GM21515 (cell line): ENCODE data around the gene KDM4C.

ENCODE experiments used
- ATAC-seq: cut with Tn5 transposase; IDR thresholded peaks from one replicate; pipeline ENCODE4 v1.9.1; 2021; ENCODE audit not compliant: unreplicated experiment

KDM4C gene

DNA sequence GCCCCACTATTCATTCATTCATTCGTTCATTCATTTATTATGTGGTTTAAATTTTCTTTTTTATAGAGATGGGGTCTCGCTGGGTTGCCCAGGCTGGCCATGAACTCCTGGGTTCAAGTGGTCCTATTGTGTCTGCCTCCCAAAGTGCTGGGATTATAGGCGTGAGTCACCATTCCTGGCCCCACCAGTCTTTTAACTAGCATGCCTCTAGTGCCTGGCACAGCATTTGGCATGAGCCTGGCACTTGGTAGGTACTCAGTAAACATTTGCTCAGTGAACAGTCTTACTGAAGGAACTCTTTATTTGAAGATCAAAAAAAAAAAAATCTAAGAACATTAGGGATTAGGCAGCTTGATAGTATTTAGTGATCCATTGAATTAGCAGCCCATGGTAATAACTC, 98.1 kb downstream of the KDM4C start:
- ATAC-seq, result no peak

DNA sequence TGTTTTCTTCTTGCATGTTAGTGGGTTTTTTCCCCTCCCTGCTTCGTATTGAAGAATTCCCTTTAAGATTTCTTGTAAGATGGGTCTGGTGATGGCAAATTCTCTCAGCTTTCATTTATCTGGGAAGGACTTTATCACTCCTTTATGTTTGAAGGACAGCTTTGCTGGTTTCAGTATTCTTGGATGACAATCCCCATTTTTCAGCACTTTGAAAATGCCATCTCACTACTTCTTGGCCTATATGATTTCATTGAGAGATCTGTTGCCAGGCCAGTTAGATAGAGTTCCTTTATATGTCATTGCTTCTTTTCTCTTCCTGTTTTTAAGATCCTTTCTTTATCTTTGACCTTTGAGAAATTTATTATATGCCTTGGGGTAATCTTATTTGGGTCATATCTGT, 106.3 kb downstream of the KDM4C start:
- no peak for ATAC-seq

DNA sequence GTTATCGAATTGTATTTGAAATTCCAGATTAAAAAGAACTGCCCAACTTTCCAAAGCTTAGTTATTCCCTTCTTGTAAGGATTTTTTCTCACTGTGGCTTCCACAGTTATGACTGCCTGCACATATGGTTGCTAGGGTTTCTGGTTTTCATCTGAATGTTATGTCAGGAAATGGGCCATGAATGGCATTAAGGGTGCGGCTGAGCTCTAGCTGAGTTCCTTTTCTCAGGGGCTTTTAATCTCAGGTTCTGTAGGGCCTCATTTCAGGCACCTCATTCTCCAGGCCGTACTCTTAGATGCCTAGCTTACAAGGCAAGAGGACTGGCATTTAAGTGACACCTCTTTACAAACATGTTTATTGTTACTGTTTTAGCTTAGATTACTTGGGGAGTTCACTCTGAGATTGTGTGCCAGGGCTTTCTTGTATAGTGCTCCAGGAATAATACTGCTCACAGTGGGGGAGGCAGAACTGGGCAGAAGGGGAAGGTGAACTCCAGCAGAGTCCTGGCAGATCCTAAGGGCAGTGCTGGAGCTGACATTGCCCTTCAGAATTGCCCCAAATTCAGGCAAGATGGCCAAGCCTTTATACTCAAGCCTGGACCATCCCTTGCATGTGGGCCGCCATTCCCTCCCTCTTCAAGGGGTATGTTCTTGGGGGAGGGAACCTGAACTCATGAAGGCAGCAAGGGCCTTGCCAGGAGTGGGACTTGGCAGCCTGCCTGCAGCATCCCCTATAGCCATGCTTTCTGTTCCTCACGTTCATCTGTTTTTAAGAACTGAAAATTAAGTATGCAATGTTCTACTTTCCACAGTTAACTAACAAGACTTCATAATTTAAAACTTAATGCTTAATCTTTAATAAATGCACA, 111.5 kb downstream of the KDM4C start:
- no peak for ATAC-seq

DNA sequence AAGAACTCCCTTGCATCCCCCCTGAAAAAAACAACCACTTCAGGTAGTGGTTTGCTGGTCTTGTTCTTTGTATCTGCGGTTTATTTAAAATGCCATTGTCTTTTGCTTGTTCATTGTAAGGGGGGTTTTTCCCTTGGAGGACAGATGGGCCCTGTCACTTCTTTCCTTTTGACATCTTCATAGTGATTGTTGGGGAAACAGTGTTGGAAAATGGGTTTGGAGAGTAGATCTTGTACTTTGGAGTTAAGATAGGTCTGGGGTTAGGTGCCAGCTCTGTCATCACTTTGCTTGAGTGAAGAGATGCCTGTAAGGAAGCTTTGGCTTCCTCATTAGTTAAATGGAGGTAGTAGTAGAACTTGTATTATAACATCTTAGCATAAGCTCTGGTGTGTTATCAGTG, 112.4 kb downstream of the KDM4C start:
- no peak for ATAC-seq

DNA sequence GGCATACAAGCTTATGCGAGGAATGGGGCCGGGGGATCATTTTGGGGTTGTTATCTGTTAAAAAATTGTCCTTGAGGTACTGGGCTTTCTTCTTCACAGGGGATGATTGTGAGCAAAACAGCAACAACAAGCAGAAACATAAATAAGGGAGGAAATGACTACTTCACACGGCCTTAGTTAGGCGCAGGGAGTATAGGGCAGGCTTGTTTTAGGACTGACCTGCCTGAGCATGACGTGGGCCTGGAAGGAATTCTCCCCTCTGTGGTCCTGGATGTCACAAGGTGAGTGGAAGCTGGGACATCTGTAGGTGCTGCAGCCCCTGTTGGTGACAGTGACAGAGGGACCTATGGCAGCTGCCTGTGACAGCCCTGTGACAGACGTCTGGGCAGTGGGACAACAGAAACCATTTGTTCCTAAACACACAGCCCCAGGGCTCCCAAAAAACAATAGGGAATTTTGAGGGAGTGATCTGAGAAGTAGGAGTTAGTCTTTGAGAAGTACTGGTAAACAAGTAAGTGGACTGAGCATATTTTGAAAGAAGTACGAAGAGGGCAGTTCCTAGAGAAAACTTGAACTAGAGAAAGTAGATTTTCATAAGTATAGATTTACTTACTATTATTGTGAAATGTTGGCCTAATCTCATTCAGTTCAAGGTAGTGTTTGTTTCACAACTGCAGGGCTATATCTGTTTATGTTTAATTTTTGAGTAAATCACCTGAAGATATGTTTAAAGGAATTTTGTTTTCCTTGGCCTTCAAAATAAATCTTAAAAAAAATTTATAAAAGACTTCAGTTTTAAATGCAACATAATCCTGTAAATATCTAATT, 113.1 kb downstream of the KDM4C start:
- ATAC-seq, result no peak

DNA sequence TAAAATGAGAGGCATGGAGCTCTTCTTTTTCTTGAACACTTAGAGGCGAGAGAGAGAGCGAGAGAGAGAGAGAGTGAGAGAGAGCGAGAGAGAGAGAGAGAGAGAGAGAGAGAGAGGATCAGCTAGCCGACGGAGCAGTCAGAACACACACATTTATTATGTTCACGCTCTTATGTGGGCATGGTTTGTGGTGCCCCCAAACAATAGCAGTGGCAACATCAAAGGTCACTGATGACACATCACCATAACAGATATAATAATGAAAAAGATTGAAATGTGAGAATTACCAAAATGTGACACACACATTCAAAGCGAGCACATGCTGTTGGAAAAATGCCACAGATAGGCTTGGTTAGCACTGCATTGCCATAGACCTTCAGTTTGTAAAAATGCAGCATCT, 116.1 kb downstream of the KDM4C start:
- ATAC-seq, result no peak

DNA sequence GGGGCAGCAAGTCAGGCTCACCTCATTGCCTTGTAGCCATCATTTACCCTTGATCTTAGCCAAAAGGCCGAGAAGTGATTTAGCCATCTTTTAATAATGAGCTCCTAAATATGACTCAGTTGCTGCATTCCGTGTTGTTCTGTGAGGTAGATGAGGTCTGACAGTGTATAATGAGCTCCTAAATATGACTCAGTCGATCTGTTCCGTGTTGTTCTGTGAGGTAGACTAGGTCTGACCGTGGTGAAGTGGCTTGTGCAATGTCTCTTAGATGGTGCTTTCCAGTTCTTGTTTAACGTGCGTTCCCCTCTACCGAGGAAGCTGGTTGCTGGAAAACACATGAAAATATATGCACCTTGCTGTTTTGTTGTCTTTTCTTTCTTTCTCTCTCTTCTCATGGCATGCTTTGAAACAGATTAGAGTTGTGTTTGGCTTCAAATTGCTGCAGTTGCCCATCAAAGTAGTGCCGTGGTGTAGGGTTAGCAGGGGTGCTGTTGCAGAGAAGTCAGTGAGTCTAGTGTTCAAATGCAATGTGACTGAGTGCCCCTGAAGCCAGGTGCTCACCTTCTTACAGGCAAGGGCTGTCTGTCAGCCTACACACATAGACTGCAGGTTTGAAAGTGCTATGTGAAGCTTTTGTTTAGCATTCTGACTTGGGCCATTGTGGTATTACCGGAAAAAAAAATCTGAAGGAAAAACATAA, 118.6 kb downstream of the KDM4C start:
- no peak for ATAC-seq

DNA sequence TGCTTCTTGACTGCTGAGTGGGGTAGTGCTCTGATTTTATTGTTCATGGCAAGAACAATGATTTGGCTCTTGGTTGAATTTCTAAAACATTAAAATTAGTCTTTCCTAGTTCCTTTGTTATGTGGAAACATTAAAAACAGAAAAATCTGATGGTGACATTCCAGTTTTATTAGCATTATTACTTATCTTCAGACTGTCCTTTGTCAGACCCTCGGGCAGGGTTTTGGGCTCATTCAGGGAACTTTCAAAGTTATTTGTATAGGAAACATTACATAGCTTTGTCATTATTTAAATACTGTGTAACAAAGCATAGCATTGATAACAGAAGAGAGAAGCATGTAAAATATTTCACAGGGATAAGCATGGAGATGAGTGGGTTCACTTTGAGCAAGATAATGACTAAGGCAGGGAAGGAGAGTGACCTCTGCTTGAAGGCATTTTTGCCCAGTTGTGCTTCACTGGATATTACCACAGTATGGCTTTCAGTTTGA, 119.9 kb downstream of the KDM4C start:
- ATAC-seq, result no peak

DNA sequence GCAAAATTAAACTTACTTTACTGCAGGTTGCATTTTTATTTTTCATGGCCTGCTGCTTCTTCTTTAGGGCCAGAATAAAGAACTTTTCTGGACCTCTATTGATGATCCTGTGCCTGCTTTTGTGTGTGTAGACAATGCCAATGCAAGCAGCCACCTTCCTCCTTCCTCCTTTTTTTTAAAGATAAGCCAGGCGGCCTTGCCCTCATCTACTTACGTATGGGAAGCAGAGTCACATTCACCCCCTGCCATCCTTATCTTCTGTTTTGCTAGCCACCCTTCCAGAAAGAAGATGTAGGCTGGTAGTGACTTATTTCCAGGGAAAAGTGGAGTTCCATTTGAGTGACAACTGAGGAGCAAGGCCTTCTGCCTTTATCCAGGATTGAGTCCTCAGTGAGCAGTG, 122.9 kb downstream of the KDM4C start:
- ATAC-seq, result no peak

DNA sequence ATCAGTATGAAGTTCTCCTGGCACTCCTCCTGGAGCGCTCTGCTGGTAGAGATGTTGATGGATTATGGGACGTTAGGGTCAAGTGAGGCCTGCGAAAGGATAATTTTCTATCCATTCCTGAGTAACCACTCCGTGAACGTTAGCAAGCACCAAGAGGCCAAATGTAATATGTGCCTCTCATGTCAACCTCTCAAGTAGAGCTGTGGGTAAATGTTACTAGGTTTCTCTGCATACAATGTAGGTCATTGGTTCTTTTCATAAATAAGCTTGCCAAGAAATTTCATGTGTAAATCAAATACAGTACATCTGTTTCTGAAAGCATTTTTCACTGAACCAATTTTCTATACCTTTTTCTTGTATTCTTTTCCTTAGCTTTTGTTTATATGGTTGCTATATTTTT, 126.3 kb downstream of the KDM4C start:
- ATAC-seq, result no peak

DNA sequence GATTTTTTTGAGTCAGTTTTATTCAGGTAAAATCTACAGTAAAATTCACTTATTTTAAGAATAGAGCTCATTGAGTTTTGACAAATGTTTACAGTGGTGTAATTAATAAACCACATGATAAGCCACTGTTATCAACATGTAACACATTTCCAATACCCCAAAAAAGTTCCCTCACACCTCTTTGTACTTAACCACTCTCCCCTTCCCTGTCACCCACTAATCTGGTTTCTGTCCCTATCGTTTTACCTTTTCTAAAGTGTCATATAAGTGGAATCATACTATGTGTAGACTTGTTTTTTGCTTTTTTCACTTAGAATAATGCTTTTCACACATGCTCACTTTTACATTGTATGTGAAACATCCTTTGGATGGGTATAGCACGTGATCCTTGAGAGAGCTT, 127.2 kb downstream of the KDM4C start:
- no peak for ATAC-seq

DNA sequence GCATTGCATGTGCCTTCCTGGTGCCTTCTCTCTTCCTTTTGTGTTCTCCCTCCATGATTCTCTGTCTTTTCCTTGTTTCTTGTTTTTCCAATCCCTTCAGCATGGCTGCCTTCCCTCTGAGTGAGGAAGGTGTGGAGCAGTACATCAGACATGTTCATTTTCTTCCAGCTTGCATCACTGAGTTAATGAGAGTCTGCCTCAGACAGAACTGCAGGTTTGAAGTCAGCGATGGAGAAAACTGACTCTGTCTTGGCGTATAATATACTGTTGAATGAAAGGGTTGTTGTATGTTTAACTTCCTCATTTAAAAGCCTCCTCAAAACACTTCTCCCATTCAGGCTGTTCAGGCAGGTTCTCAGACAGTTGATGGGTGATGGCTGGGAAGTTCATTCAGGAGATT, 129.3 kb downstream of the KDM4C start:
- ATAC-seq, result no peak

DNA sequence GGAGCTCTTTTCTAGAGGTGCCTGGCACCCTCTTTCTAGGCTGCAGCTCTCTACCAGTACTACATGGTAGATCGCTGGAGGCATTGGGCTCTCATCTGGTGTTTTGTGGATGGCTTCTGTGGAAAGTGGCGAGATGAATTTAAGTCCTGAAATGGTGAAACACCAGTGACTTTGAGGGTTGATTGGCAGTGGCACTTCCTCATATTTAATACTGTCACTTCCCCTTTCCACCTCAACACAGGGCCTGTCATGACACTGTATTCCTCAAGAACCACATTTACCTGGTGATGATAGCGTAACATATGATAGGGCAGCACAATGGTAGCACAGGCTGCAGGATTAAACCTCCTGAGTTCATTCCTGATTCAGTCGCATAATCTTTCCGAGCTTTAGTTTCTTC, 132.1 kb downstream of the KDM4C start:
- no peak for ATAC-seq

DNA sequence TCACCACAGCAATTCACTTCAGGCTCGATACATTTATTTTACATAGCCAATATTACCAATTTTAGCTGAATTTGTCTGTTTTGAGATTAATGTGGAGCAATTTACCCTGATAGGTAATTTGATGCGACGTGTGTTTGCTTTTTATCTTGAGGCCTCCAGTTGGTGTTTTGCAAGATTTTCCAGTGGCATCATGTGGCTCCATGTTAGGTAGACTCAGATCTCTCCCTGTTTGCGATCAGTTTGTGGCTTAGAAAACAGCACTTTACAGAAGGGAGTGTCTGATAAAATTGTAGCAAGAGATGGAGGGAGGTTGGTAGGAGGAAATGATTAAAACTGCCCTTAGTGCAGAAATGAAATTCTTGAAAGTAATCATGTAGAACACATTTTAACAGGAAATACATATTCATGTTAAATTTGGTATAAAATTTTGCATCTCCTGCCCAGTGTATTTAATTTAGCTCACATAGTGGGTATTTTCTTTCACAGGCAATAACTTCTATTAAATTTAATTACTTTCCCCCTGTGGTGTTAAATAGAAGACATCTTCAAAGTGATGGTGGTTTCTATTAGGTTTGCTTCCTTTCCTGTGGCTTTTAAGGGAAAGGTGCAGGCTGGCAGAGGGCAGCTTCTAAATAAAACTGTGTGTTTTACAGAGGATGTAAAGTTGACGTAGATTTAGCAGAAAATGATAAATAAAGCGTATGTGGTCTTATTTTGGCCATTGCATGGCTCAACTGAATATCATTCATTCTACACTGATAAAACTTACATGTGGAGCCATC, 135.8 kb downstream of the KDM4C start:
- peak; percentile 25 for ATAC-seq

DNA sequence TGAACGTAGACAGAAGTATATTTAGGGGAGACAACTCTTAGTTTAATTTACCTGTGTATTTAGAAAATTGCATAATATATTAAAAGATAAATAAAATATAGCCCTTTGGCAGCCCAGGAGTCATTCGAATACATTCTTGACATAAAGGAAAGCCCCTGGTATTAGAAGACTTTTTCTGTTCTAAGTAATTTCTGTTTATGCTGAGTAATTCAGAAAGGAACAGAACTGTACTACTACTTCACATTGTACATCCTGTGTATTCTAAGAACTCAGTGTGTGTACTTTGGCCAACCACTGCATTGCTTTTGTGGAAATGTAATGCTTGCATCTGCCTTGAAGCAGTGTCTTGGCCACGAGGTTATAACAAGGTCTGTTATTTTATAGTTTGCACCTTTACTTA, 136.4 kb downstream of the KDM4C start:
- ATAC-seq, result peak; percentile 90

DNA sequence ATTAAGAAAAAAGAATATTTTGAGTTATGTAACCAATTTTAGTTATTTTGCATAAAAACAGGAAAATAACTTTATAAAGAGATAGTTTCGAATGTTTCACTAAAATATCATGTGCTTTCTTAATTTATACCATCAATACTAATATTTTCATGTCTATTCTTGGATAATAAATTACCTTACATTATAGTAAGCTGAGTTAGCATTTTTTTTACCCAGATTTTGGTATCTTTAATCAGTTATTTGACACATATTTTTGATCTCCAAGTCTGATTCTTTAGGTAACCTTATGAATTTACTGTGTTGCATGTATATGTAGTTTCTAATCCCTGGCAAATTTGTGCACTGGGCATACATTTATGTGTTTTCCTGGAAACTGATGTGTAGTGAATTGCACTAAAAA, 138.0 kb downstream of the KDM4C start:
- ATAC-seq, result no peak

DNA sequence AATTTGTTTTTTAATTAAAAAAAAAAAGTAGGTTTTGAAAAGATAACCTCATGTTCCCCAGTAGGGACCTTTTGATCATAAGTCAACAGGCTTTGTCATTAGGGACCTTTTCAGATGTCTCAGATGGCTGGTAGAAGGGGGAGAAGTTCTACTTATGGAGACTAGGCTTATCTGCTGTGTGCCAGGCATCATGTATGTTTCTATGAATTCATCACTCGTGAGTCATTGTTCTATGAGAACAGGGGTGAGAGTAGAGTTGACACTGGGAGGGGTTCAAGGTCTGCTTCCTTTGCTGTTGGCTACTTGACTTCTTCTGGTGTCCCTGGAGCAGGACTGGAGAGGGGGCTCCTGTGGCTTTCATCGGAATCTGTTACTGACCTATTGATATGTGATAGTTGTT, 138.8 kb downstream of the KDM4C start:
- ATAC-seq, result no peak

DNA sequence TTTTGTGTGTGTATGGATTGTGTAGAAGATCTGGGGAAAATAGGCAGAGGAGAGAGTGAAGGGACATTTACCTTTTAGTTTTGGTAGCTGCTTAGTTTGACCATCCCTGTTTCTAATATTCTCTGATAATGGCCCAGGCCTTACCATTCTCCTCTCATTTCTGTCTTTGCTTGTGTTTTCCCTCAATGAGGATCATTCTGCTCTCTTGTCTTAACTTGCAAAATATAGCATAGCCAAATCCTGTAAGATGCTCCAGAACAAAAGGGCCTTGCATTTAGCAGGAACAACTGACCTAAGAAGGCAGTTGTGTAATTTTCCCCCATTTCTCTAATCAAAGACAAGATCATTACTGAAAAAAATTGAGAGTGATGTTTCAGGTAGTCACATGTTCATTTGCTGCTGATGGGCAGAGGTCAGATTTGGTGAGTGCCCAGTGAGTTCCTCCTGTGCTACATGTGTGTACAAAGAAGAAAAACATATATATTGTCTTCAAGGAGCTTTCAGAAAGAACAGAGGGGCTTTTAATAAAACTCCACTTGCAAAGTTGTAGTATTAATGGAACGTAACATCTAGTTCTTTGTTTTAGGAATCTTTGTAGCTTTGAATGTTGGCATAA, 139.5 kb downstream of the KDM4C start:
- ATAC-seq, result no peak

DNA sequence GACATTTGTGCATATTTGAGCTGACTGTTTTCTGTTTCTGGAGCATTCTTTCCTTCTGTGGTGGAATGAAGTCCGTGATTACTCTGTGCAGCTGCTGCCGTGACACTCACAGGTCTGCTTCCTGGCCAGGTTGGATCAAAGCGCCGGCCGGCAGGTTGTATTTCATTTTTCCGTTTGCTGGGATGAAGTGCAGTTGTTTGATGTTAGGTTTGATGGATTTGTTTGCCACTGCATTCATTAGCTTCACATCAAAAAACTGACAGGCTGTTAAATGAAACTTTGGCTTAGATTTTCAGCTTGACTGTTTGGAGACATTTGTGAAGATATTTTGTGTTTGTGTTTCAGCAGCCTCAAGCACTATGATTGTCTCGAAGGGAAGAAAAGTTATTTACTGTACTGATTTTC, 140.1 kb downstream of the KDM4C start:
- ATAC-seq, result no peak

DNA sequence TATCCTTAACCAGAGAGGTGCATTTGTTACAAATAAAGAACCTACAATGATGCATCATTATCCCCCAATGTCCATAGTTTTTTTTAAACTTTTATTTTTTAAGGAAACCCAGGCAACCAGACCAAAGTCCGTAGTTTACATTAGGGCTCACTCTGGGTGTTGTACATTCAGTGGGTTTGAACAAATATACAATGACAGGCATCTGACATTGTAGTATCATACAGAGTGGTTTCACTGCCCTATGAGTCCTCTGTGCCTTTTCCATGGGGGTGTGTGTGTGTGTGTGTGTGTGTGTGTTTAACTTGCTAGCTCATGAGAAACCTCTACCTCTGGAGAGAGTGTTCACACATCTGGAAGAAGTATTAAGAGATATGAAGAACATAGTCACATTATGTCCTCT, 141.5 kb downstream of the KDM4C start:
- no peak for ATAC-seq
